Fibroblast of mammary gland (primary cell): ENCODE data around the gene TRPV6.

Experiments used
- DNase-seq: peaks from one replicate; pipeline ENCODE4 v3.0.0-alpha.2; 2010; ENCODE audit warnings: low read depth
- H3K4me3 ChIP-seq: 2 replicates; pipeline ENCODE4 v1.5.1; 2011; ENCODE audit warnings: low read depth, mild to moderate bottlenecking, low read length, moderate library complexity; ENCODE audit not compliant: control insufficient read depth
- CTCF ChIP-seq: conservative IDR thresholded peaks from 2 replicates; pipeline ENCODE4 v1.5.1; 2011; ENCODE audit warnings: low read depth, low read length, inconsistent platforms; ENCODE audit not compliant: control insufficient read depth, insufficient read depth

Gene TRPV6

DNA sequence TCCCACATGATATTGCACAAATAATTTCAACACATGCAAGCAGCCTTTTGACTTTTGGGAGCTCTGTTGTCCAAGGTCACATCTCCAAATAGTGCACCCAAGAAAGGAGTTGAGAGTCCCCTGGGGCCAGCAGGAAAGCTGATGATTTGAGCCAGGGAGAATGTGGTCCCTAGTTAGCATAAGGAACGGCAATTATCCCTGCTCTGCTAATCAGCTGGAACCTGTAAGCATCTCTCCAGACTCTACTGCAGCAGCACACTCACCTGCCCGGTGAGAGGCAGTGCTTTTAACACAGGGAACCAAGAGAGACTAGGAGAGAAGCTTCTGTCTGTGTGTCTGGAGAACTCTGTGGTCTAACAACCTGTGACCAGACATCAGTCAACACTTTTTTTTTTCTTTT, 31.0 kb upstream of the TRPV6 start:
- no peak for DNase-seq
- no peak overlapping the region for H3K4me3 ChIP-seq
- TF ChIP-seq CTCF, result no peak

GRCh38 chr7:142915315-142915714, 29.8 kb upstream of the TRPV6 start:
- no peak for DNase-seq
- no peak for TF ChIP-seq CTCF
- H3K4me3 ChIP-seq, result no peak overlapping the region

GRCh38 chr7:142914121-142914520, 28.6 kb upstream of the TRPV6 start:
- no peak for DNase-seq
- H3K4me3 ChIP-seq, result no peak overlapping the region
- no peak for TF ChIP-seq CTCF

GRCh38 chr7:142913566-142913965, 28.0 kb upstream of the TRPV6 start:
- no peak for DNase-seq
- no peak overlapping the region for H3K4me3 ChIP-seq
- TF ChIP-seq CTCF, result no peak

DNA sequence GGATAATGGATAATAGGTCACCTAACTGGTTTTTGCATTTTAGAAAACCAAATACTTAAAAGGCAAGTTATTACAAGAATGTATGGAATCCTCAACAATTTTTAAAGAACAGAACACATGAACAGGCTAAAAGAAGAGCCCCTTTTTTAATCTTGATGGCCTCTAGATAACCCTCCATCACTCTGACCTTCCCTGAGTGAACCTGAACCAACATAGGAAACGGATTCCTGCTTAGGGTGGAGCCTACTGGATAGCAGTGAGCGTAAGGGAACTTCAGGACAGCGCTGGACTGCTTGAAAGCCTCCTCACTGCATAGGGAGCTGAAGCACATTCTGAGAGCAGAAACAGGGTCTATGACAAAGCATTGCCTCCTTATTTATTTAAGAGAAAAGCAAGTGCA, 27.5 kb upstream of the TRPV6 start:
- no peak for DNase-seq
- TF ChIP-seq CTCF, result no peak
- H3K4me3 ChIP-seq, result no peak overlapping the region

DNA sequence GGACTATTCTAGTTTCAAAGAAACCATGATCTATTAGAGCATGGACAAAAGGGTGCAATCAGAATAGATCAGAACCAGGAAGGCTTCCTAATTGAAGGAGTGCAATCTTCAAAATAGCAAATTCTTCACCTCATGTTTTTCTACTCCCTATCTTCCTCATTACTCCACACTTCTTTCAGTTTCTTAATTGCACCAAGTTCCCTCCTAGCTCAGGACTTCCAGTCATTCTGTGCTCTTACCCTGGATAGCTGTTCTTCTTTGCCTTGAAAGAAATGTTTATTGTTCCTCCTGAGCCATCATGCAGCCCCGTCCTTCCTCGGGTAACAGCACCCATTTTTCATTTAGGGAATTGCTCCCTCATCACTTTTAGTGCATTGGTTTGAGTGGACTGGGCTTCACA, 24.9 kb upstream of the TRPV6 start:
- DNase-seq, result no peak
- TF ChIP-seq CTCF, result no peak
- no peak overlapping the region for H3K4me3 ChIP-seq

DNA sequence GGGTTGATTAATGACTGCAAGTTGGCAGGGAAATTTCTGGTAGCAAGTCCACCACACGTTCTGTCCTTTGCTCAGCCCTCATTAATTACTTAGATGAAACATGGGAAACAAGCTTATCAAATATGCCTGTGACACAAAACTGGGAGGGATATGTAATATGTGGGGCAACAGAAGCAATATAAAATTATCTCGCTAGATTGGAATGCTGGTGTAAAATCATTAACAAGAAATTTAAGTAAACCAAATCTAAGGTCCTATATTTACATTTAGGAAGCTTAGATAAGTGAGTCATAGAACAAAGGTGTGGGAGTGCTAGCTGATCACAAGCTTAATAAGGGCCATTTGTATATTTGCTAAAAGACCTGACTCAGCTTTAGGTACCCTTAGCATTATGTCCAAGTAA, 24.5 kb upstream of the TRPV6 start:
- no peak for TF ChIP-seq CTCF
- H3K4me3 ChIP-seq, result no peak overlapping the region
- DNase-seq, result no peak
